HCT116 (cell line): ENCODE measurements around the gene RNU2-63P.

ENCODE experiments used
- RAD21 ChIP-seq: IDR thresholded peaks from 2 replicates; pipeline ENCODE4 v1.6.1; 2012; ENCODE audit warnings: low read depth, mild to moderate bottlenecking
- SP1 ChIP-seq: IDR thresholded peaks from 2 replicates; pipeline ENCODE4 v1.6.1; 2012; ENCODE audit warnings: low read depth
- YY1 ChIP-seq: IDR thresholded peaks from 2 replicates; pipeline ENCODE4 v1.6.1; 2011; ENCODE audit warnings: low read length, low read depth, moderate library complexity, mild to moderate bottlenecking; ENCODE audit not compliant: insufficient replicate concordance; ENCODE audit errors: extremely low read depth
- TF ChIP-seq, protein P1 (sequence below), 3 experiments: fragments of 200-600 bp in 1 of 3; sonication (generic) in 1 of 3; IDR thresholded peaks in 2 of 3; conservative IDR thresholded peaks in 1 of 3; 2 replicates each; pipeline ENCODE4 v1.5.1; 2012 to 2017; ENCODE audit warnings: low read depth in 2 of 3, low read length in 2 of 3, antibody characterized with exemption in 1 of 3, borderline replicate concordance in 1 of 3, control low read depth in 1 of 3, mild to moderate bottlenecking in 1 of 3, mixed read lengths in 1 of 3, mixed run types in 1 of 3, moderate library complexity in 1 of 3; ENCODE audit not compliant: insufficient read depth in 1 of 3

DNA sequence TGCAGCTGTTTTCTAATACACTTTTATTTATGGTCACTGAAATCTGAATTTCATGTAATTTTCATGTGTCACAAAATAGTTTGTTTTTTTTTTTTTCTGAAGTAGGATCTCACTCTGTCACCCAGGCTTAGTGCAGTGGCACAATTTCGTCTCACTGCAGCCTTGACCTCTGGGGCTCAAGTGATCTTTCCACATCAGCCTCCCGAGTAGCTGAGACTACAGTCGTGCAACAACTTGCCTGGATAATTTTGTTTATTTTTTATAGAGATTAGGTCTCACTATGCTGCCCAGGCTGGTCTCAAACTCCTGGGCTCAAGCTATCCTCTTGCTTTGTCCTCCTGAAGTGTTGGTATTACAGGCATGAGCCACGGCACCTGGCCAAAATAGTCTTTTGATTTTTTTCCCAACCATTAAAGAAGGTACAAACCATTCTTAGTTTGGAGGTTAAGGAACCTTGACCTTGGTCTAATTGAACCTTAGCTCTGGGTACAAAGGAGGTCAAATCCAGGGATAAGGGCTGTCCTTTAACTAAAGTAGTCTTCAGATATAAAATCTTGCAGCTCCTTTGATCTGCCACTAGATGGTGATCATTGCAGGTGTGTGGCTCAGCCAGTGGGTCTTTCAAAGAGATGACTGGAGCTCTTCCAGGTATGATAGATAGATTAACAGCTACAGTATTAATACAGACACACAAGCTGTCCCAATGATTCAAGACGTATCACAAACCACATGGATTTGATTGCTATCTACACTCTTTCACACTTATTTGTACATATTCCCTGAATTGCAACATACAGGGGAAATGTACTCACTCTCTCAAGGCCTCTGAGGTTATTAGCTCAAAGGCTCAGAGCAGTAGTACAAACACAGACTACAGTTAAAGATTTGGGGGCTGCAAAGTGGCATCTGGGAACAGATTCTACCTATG is 43.9 kb upstream of the RNU2-63P start:
- TF ChIP-seq, protein P1, sequence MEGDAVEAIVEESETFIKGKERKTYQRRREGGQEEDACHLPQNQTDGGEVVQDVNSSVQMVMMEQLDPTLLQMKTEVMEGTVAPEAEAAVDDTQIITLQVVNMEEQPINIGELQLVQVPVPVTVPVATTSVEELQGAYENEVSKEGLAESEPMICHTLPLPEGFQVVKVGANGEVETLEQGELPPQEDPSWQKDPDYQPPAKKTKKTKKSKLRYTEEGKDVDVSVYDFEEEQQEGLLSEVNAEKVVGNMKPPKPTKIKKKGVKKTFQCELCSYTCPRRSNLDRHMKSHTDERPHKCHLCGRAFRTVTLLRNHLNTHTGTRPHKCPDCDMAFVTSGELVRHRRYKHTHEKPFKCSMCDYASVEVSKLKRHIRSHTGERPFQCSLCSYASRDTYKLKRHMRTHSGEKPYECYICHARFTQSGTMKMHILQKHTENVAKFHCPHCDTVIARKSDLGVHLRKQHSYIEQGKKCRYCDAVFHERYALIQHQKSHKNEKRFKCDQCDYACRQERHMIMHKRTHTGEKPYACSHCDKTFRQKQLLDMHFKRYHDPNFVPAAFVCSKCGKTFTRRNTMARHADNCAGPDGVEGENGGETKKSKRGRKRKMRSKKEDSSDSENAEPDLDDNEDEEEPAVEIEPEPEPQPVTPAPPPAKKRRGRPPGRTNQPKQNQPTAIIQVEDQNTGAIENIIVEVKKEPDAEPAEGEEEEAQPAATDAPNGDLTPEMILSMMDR (IDR thresholded peaks at IDR 0.05 in 2 of 3, conservative IDR thresholded peaks at IDR 0.05 in 1 of 3; ENCODE audit: borderline replicate concordance in 1 of 3, insufficient read depth in 1 of 3, low read depth in 2 of 3, low read length in 2 of 3) = peak; percentile 79 to 87 (median 84)
- TF ChIP-seq SP1 (no peak), RAD21 (peak; percentile 90), YY1 (no peak)
